ENCODE data around the gene RAB3B. TPM values are rescaled to one million over a fixed set of nuclear protein-coding genes. Genes with fewer than 3 reads are reported as not detected.

Gene RAB3B, protein sequence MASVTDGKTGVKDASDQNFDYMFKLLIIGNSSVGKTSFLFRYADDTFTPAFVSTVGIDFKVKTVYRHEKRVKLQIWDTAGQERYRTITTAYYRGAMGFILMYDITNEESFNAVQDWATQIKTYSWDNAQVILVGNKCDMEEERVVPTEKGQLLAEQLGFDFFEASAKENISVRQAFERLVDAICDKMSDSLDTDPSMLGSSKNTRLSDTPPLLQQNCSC
- total RNA-seq, result 0.02 TPM in 1 of 2 replicates, not detected in the other

GRCh38 chr1:51990478-51990965, at the start of gene RAB3B:
Gene RAB3B (minus strand): TSS chr1:51990700. CDS start chr1:51977117, 13,583 bp downstream.
- Mint-ChIP-seq H3K4me1 (peaks cover 9% of the 10 kb centered on the region), H3K27ac (no peak within 1 kb of the TSS), H3K9me3 (no peaks in the 10 kb centered on the region), H3K4me3 (peak within 1 kb of the TSS; percentile 75), H3K27me3 (peaks cover 35% of the 10 kb centered on the region), H3K36me3 (ENCODE audit: low read depth) (no peaks in the 10 kb centered on the region)
- peak; percentile 97 for ATAC-seq (ENCODE audit: low read depth)
- ChIA-PET CTCF (no interaction called here), POLR2A (interaction anchor here (0.5 to 0.9 kb wide), 3 partner anchors 19 to 383 kb away, joined by 3 to 4 read pairs (median 3); partner anchors contain the start of gene TXNDC12)
- intact Hi-C loops (cut with micrococcal nuclease), result no loop called here
- no peak for TF ChIP-seq CTCF (IDR thresholded peaks at IDR 0.05)
- peak; percentile 70 for DNase-seq

GRCh38 chr1:52037909-52038308, 47.4 kb upstream of the RAB3B start:
- ATAC-seq (ENCODE audit: low read depth) (no peak), DNase-seq (no peak)
- TF ChIP-seq CTCF (IDR thresholded peaks at IDR 0.05), result no peak
- no peaks in the 10 kb centered on the region for H3K9me3 Mint-ChIP-seq
- ChIA-PET CTCF (no interaction called here), POLR2A (no interaction called here)
- no peak overlapping the region for H3K4me3 Mint-ChIP-seq
- no peak overlapping the region for H3K27ac Mint-ChIP-seq
- H3K27me3 Mint-ChIP-seq, result no peaks in the 10 kb centered on the region
- peaks cover 7% of the 10 kb centered on the region for H3K4me1 Mint-ChIP-seq
- peaks cover 56% of the 10 kb centered on the region for H3K36me3 Mint-ChIP-seq (ENCODE audit: low read depth)
- intact Hi-C loops (cut with micrococcal nuclease), result no loop called here

GRCh38 chr1:52037402-52037814, 46.9 kb upstream of the RAB3B start:
- DNase-seq, result no peak
- POLR2A ChIA-PET, result no interaction called here
- no peak for ATAC-seq (ENCODE audit: low read depth)
- CTCF ChIA-PET, result interaction anchor here (0.6 kb wide), 1 partner anchor 16 kb away, joined by 3 read pairs; no protein-coding TSS in a partner anchor
- intact Hi-C loops (cut with micrococcal nuclease), result no loop called here
- H3K4me1 Mint-ChIP-seq, result peaks cover 12% of the 10 kb centered on the region
- no peaks in the 10 kb centered on the region for H3K9me3 Mint-ChIP-seq
- H3K27me3 Mint-ChIP-seq, result no peaks in the 10 kb centered on the region
- peaks cover 58% of the 10 kb centered on the region for H3K36me3 Mint-ChIP-seq (ENCODE audit: low read depth)
- no peak overlapping the region for H3K27ac Mint-ChIP-seq
- TF ChIP-seq CTCF (IDR thresholded peaks at IDR 0.05), result no peak
- H3K4me3 Mint-ChIP-seq, result no peak overlapping the region

- POLR2A ChIA-PET, result interaction anchor here (1.1 to 4.9 kb wide), 4 partner anchors 21 to 519 kb away, joined by 3 to 63 read pairs (median 10); partner anchors contain the start of genes BTF3L4, ORC1, PRPF38A and TUT4
- H3K27me3 Mint-ChIP-seq, result no peaks in the 10 kb centered on the region
- TF ChIP-seq CTCF (IDR thresholded peaks at IDR 0.05), result no peak
- intact Hi-C loops (cut with micrococcal nuclease), result no loop called here
- ATAC-seq (ENCODE audit: low read depth) (no peak), DNase-seq (no peak)
- peak overlapping the region; percentile 93 for H3K4me3 Mint-ChIP-seq
- H3K9me3 Mint-ChIP-seq, result no peaks in the 10 kb centered on the region
- H3K27ac Mint-ChIP-seq, result peak overlapping the region; percentile 89
- H3K36me3 Mint-ChIP-seq (ENCODE audit: low read depth), result peaks cover 53% of the 10 kb centered on the region
- peaks cover 34% of the 10 kb centered on the region for H3K4me1 Mint-ChIP-seq
- CTCF ChIA-PET, result interaction anchor here (1.9 kb wide), 1 partner anchor 20 kb away, joined by 4 read pairs; the partner anchor contains the start of gene TXNDC12
These were observed 43.5 kb upstream of the RAB3B start for GRCh38 chr1:52034050-52034384.
